Vagina (tissue), 2 donors: ENCODE data around the gene TOPBP1. TPM values are rescaled to one million over a fixed set of nuclear protein-coding genes. Genes with fewer than 3 reads are reported as not detected.

ENCODE experiments used
- DNase-seq, 2 donors: peaks; one replicate each; pipeline ENCODE4 v3.0.0-alpha.2; 2017; ENCODE audit errors: extremely low spot score in 2 of 2
- H3K27ac ChIP-seq: fragments of 200-600 bp; sonication (generic); one replicate; pipeline ENCODE4 v1.5.1; 2019
- H3K27me3 ChIP-seq: fragments of 200-600 bp; sonication (generic); one replicate; pipeline ENCODE4 v1.5.1; 2019
- H3K36me3 ChIP-seq, 2 donors: fragments of 200-600 bp; sonication (generic); one replicate each; pipeline ENCODE4 v1.5.1; 2017 to 2019
- H3K4me1 ChIP-seq: fragments of 200-600 bp; sonication (generic); one replicate; pipeline ENCODE4 v1.5.1; 2019
- H3K4me3 ChIP-seq, 2 donors: fragments of 200-600 bp; sonication (generic); 1 replicate in 1 of 2; 2 replicates in 1 of 2; pipeline ENCODE4 v1.5.1; 2016 to 2019
- H3K9me3 ChIP-seq: fragments of 200-600 bp; sonication (generic); one replicate; pipeline ENCODE4 v1.5.1; 2019
- CTCF ChIP-seq, 3 experiments: fragments of 450-650 bp in 2 of 3; fragments of 200-600 bp in 1 of 3; sonication (generic) in 1 of 3; IDR thresholded peaks; one replicate each; pipeline ENCODE4 v1.5.1; 2017 to 2019; ENCODE audit warnings: antibody characterized with exemption in 3 of 3, mild to moderate bottlenecking in 2 of 3, moderate library complexity in 2 of 3
- POLR2A ChIP-seq, 2 donors: fragments of 450-650 bp; IDR thresholded peaks; one replicate each; pipeline ENCODE4 v1.6.1; 2017; ENCODE audit warnings: antibody characterized with exemption in 2 of 2, mild to moderate bottlenecking in 2 of 2, moderate library complexity in 2 of 2
- POLR2AphosphoS5 ChIP-seq, 2 donors: sonication (generic); formaldehyde crosslinking; IDR thresholded peaks; one replicate each; pipeline ENCODE4 v1.9.0; 2017; ENCODE audit warnings: antibody characterized with exemption in 2 of 2, mild to moderate bottlenecking in 2 of 2, low read depth in 1 of 2; ENCODE audit not compliant: insufficient read depth in 1 of 2
- intact Hi-C: fragments of 100-400 bp; cut with DNase I; formaldehyde crosslinking; loops from one replicate; pipeline ENCODE4 v1.15.1; 2023
- total RNA-seq: library from RNA; depleted of rRNA; stranded (reverse); fragments of >200 nt; gene quantifications from one replicate; pipeline ENCODE4 v1.2.3, GENCODE V29; 2016

Gene TOPBP1
- total RNA-seq, 1 donor from 2014 or later = 28.2 TPM

GRCh38 chr3:133573629-133574194 lies 88.0 kb downstream of the TOPBP1 start, which contains the start of gene CDV3:
TSS of gene CDV3 (plus strand) at chr3:133573686. CDS start at chr3:133574045, 359 bp downstream.
- H3K27me3 ChIP-seq = no peaks in the 10 kb centered on the region
- TF ChIP-seq CTCF (IDR thresholded peaks at IDR 0.05) (no peak), POLR2AphosphoS5 (IDR thresholded peaks at IDR 0.05; ENCODE audit: insufficient read depth in 1 of 2, low read depth in 1 of 2) (peak in 1 of 2 donors; percentile 87), POLR2A (IDR thresholded peaks at IDR 0.05) (peak in 1 of 2 donors; percentile 93)
- peak within 1 kb of the TSS; percentile 90 for H3K27ac ChIP-seq
- DNase-seq = no peak
- H3K36me3 ChIP-seq = peaks cover 0 to 26% of the 10 kb centered on the region in 2 donors
- H3K4me3 ChIP-seq = peak within 1 kb of the TSS; percentile 73 to 93
- peaks cover 45% of the 10 kb centered on the region for H3K4me1 ChIP-seq
- intact Hi-C loops = loop anchor here (5.0 kb wide), 1 partner anchor 851 kb away; the partner anchor contains the start of gene NPHP3
- no peaks in the 10 kb centered on the region for H3K9me3 ChIP-seq

- Histone ChIP-seq H3K27me3 (no peaks in the 10 kb centered on the region), H3K4me1 (peaks cover 39% of the 10 kb centered on the region), H3K9me3 (no peaks in the 10 kb centered on the region), H3K27ac (peak overlapping the region; percentile 90), H3K4me3 (peak overlapping the region; percentile 73 to 93), H3K36me3 (peaks cover 0 to 22% of the 10 kb centered on the region in 2 donors)
- DNase-seq = peak; percentile 100
- TF ChIP-seq POLR2A (IDR thresholded peaks at IDR 0.05) = peak in 1 of 2 donors; percentile 50
- TF ChIP-seq POLR2AphosphoS5 (IDR thresholded peaks at IDR 0.05; ENCODE audit: insufficient read depth in 1 of 2, low read depth in 1 of 2) = peak in 1 of 2 donors; percentile 89
- peak in 1 of 3 experiments; percentile 6 for TF ChIP-seq CTCF (IDR thresholded peaks at IDR 0.05)
- intact Hi-C loops = loop anchor here (5.0 kb wide), 1 partner anchor 851 kb away; the partner anchor contains the start of gene NPHP3
These were observed 88.6 kb downstream of the TOPBP1 start for GRCh38 chr3:133573054-133573628.

- TF ChIP-seq POLR2AphosphoS5 (IDR thresholded peaks at IDR 0.05; ENCODE audit: insufficient read depth in 1 of 2, low read depth in 1 of 2) (no peak), CTCF (IDR thresholded peaks at IDR 0.05) (no peak), POLR2A (IDR thresholded peaks at IDR 0.05) (no peak)
- intact Hi-C loops = loop anchor here (5.0 kb wide), 1 partner anchor 850 kb away; the partner anchor contains the start of gene NPHP3
- Histone ChIP-seq H3K36me3 (peaks cover 0 to 14% of the 10 kb centered on the region in 2 donors), H3K4me1 (peaks cover 32% of the 10 kb centered on the region), H3K4me3 (peak overlapping the region; percentile 46 to 73), H3K9me3 (no peaks in the 10 kb centered on the region), H3K27ac (peak overlapping the region; percentile 84), H3K27me3 (no peaks in the 10 kb centered on the region)
- no peak for DNase-seq
These were observed 89.3 kb downstream of the TOPBP1 start for GRCh38 chr3:133572158-133573053.

GRCh38 chr3:133570937-133571320 lies 90.8 kb downstream of the TOPBP1 start:
- Histone ChIP-seq H3K27me3 (no peaks in the 10 kb centered on the region), H3K9me3 (no peaks in the 10 kb centered on the region), H3K4me1 (peaks cover 17% of the 10 kb centered on the region), H3K27ac (no peak overlapping the region), H3K4me3 (no peak overlapping the region), H3K36me3 (peaks cover 0 to 9% of the 10 kb centered on the region in 2 donors)
- intact Hi-C loops = loop anchor here (5.0 kb wide), 1 partner anchor 849 kb away; the partner anchor contains the start of gene NPHP3
- DNase-seq = no peak
- TF ChIP-seq POLR2A (IDR thresholded peaks at IDR 0.05) = no peak
- TF ChIP-seq CTCF (IDR thresholded peaks at IDR 0.05) = no peak
- TF ChIP-seq POLR2AphosphoS5 (IDR thresholded peaks at IDR 0.05; ENCODE audit: insufficient read depth in 1 of 2, low read depth in 1 of 2) = no peak
